NB4 (cell line): ENCODE results near the gene C21orf58.

Source experiments
- MYC ChIP-seq: IDR thresholded peaks from 2 replicates; pipeline ENCODE4 v1.6.1; 2011; ENCODE audit warnings: low read depth, low read length
- POLR2A ChIP-seq: IDR thresholded peaks from 2 replicates; pipeline ENCODE4 v1.6.1; 2011; ENCODE audit warnings: mild to moderate bottlenecking; ENCODE audit not compliant: insufficient read length; ENCODE audit errors: extremely low read depth
- TF ChIP-seq, protein P1 (sequence below): IDR thresholded peaks from one replicate; pipeline ENCODE4 v1.5.1; 2012; ENCODE audit warnings: low read depth, low read length
- TF ChIP-seq, protein P2 (sequence below): IDR thresholded peaks from 2 replicates; pipeline ENCODE4 v1.6.1; 2011; ENCODE audit warnings: low read depth, low read length

DNA sequence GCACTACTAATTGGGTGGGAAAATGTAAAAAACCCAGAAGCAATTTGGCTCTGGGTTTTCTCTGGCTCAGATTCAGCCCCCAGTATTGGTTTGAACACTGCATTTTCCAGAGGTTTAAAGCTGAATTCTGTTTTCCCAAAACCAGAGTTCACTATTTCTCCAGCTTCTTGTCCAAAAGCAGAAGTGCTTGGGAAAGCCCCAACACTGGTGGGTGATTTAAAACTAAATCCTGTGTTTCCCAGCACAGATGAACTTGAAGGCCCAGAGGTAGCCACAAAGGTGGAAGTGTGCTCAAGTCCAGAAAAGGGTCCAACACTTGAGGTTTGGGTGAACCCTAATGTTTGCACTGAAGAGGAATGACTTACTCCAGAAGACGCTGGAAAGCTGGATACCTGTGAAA lies 38.9 kb downstream of the C21orf58 start:
- TF ChIP-seq, protein P1, sequence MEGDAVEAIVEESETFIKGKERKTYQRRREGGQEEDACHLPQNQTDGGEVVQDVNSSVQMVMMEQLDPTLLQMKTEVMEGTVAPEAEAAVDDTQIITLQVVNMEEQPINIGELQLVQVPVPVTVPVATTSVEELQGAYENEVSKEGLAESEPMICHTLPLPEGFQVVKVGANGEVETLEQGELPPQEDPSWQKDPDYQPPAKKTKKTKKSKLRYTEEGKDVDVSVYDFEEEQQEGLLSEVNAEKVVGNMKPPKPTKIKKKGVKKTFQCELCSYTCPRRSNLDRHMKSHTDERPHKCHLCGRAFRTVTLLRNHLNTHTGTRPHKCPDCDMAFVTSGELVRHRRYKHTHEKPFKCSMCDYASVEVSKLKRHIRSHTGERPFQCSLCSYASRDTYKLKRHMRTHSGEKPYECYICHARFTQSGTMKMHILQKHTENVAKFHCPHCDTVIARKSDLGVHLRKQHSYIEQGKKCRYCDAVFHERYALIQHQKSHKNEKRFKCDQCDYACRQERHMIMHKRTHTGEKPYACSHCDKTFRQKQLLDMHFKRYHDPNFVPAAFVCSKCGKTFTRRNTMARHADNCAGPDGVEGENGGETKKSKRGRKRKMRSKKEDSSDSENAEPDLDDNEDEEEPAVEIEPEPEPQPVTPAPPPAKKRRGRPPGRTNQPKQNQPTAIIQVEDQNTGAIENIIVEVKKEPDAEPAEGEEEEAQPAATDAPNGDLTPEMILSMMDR: no peak
- TF ChIP-seq, protein P2, sequence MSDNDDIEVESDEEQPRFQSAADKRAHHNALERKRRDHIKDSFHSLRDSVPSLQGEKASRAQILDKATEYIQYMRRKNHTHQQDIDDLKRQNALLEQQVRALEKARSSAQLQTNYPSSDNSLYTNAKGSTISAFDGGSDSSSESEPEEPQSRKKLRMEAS: no peak
- TF ChIP-seq POLR2A (no peak), MYC (no peak)
